Osteocyte (in vitro differentiated cells): Measurements from ENCODE around the gene TMCO4. TPM values are rescaled to one million over a fixed set of nuclear protein-coding genes. Genes with fewer than 3 reads are reported as not detected.

Experiments
- DNase-seq: peaks from one replicate; pipeline ENCODE4 v3.0.0; 2021; ENCODE audit warnings: mixed read lengths; ENCODE audit not compliant: unreplicated experiment; ENCODE audit errors: extremely low spot score
- H3K27ac Mint-ChIP-seq: one replicate; pipeline ENCODE4 v1.8.0; 2021; ENCODE audit warnings: mild to moderate bottlenecking, mixed read lengths; ENCODE audit not compliant: unreplicated experiment
- H3K27me3 Mint-ChIP-seq: one replicate; pipeline ENCODE4 v1.8.0; 2021; ENCODE audit warnings: mixed read lengths; ENCODE audit not compliant: unreplicated experiment
- H3K36me3 Mint-ChIP-seq: one replicate; pipeline ENCODE4 v1.8.0; 2021; ENCODE audit warnings: mixed read lengths; ENCODE audit not compliant: unreplicated experiment
- H3K4me1 Mint-ChIP-seq: one replicate; pipeline ENCODE4 v1.8.0; 2021; ENCODE audit warnings: mixed read lengths; ENCODE audit not compliant: unreplicated experiment
- H3K4me3 Mint-ChIP-seq: one replicate; pipeline ENCODE4 v1.8.0; 2021; ENCODE audit warnings: mild to moderate bottlenecking, moderate library complexity, mixed read lengths; ENCODE audit not compliant: unreplicated experiment
- H3K9me3 Mint-ChIP-seq: one replicate; pipeline ENCODE4 v1.8.0; 2021; ENCODE audit warnings: mixed read lengths; ENCODE audit not compliant: unreplicated experiment
- total RNA-seq: library from RNA; stranded (reverse); gene quantifications from 2 replicates; pipeline ENCODE4 v1.2.1, GENCODE V29; 2021
- TF ChIP-seq, protein P1 (sequence below): fragments of 200-600 bp; sonication (generic); IDR thresholded peaks from 2 replicates; pipeline ENCODE4 v1.5.0; 2021; ENCODE audit warnings: antibody characterized with exemption, mild to moderate bottlenecking, moderate library complexity

TMCO4 gene
- total RNA-seq, 1 donor from 2014 or later, result 12.1 TPM

DNA sequence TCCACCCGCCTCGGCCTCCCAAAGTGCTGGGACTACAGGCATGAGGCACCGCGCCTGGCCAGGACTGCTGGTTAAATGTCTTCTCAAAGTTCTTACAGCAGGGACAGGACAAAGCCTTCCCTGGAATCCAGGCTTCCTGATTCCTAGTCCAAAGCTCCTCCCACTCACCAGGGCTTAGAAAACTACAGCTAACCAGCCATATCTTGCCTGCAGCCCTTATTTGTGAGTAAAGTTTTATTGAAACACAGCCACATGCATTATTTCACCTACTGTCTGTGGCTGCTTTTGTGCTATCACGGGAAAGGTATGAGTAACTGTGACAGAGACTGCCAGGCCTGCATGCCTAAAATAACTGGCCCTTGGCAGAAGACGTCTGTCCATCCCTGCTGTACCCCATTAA lies 24.4 kb downstream of the TMCO4 start:
- no peak overlapping the region for H3K4me3 Mint-ChIP-seq
- no peaks in the 10 kb centered on the region for H3K27me3 Mint-ChIP-seq
- no peaks in the 10 kb centered on the region for H3K9me3 Mint-ChIP-seq
- peaks cover 2% of the 10 kb centered on the region for H3K4me1 Mint-ChIP-seq
- H3K36me3 Mint-ChIP-seq, result peaks cover 25% of the 10 kb centered on the region
- TF ChIP-seq, protein P1, sequence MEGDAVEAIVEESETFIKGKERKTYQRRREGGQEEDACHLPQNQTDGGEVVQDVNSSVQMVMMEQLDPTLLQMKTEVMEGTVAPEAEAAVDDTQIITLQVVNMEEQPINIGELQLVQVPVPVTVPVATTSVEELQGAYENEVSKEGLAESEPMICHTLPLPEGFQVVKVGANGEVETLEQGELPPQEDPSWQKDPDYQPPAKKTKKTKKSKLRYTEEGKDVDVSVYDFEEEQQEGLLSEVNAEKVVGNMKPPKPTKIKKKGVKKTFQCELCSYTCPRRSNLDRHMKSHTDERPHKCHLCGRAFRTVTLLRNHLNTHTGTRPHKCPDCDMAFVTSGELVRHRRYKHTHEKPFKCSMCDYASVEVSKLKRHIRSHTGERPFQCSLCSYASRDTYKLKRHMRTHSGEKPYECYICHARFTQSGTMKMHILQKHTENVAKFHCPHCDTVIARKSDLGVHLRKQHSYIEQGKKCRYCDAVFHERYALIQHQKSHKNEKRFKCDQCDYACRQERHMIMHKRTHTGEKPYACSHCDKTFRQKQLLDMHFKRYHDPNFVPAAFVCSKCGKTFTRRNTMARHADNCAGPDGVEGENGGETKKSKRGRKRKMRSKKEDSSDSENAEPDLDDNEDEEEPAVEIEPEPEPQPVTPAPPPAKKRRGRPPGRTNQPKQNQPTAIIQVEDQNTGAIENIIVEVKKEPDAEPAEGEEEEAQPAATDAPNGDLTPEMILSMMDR, result no peak
- no peak for DNase-seq
- H3K27ac Mint-ChIP-seq, result no peak overlapping the region

- TF ChIP-seq, protein P1, result no peak
- DNase-seq, result no peak
- H3K4me3 Mint-ChIP-seq, result no peak overlapping the region
- no peak overlapping the region for H3K27ac Mint-ChIP-seq
- H3K9me3 Mint-ChIP-seq, result no peaks in the 10 kb centered on the region
- peaks cover 13% of the 10 kb centered on the region for H3K4me1 Mint-ChIP-seq
- H3K36me3 Mint-ChIP-seq, result peaks cover 18% of the 10 kb centered on the region
- no peaks in the 10 kb centered on the region for H3K27me3 Mint-ChIP-seq
These were observed 25.4 kb downstream of the TMCO4 start for GRCh38 chr1:19774180-19774785.

- no peak overlapping the region for H3K4me3 Mint-ChIP-seq
- no peak for DNase-seq
- no peaks in the 10 kb centered on the region for H3K9me3 Mint-ChIP-seq
- peaks cover 16% of the 10 kb centered on the region for H3K36me3 Mint-ChIP-seq
- TF ChIP-seq, protein P1, result no peak
- H3K27me3 Mint-ChIP-seq, result no peaks in the 10 kb centered on the region
- H3K4me1 Mint-ChIP-seq, result peaks cover 21% of the 10 kb centered on the region
- no peak overlapping the region for H3K27ac Mint-ChIP-seq
These were observed 26.2 kb downstream of the TMCO4 start for GRCh38 chr1:19773485-19773884.

DNA sequence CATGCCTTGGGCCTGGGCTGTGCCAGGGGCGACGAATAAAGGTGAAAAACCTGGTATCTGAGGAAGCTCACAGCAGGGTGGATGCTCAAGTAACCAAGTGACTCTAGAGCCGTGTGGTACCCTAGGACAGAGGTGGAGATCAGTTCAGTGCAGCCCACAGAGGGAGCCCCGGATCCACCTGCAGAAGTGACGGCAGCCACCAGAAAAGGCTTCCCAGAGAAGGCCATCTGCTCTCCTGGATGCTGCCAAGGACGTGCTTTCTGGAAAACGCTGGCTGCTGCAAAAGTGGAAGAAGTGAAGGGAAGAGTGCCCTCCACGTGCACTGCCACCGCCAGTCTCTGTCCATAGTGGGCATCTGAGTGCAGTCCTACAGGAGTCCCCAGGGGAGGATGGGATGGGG lies 27.7 kb downstream of the TMCO4 start:
- peaks cover 34% of the 10 kb centered on the region for H3K4me1 Mint-ChIP-seq
- TF ChIP-seq, protein P1, result no peak
- no peak overlapping the region for H3K4me3 Mint-ChIP-seq
- H3K27me3 Mint-ChIP-seq, result no peaks in the 10 kb centered on the region
- no peak for DNase-seq
- no peak overlapping the region for H3K27ac Mint-ChIP-seq
- H3K9me3 Mint-ChIP-seq, result no peaks in the 10 kb centered on the region
- H3K36me3 Mint-ChIP-seq, result peaks cover 11% of the 10 kb centered on the region

DNA sequence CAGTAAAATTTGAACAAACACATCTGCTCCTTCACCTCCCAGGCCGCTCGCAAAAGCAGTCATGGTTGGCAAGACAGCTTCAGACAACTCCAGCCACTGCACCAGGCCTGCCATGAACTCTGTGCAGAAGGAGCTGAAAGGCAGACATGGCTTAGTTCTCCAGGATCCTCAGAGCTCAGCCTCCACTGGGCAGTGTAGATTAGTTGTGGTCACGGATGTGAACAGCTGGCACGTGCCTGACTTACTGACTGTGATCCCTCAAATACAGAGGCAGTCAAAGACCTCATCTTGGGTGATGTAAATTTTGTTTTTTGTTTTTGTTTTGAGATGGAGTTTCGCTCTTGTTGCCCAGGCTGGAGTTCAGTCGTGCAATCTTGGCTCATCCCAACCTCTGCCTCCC lies 28.4 kb downstream of the TMCO4 start:
- no peak for DNase-seq

More for the DNA sequence above, 28.4 kb downstream of the TMCO4 start:
- Mint-ChIP-seq H3K4me3 (no peak overlapping the region), H3K36me3 (peaks cover 9% of the 10 kb centered on the region), H3K27me3 (no peaks in the 10 kb centered on the region), H3K9me3 (no peaks in the 10 kb centered on the region), H3K27ac (no peak overlapping the region), H3K4me1 (peaks cover 38% of the 10 kb centered on the region)
- TF ChIP-seq, protein P1, result no peak
